GM18517 (cell line): ENCODE measurements around the gene KCTD7.
"Not testable (repeated sequence)": the region's sequence is repeated elsewhere in the genome, so short reads cannot be mapped to it uniquely, and the experiment has no call there.

Experiments
- ATAC-seq: cut with Tn5 transposase; IDR thresholded peaks from one replicate; pipeline ENCODE4 v1.9.1; 2021; ENCODE audit warnings: mild to moderate bottlenecking, moderate library complexity; ENCODE audit not compliant: unreplicated experiment

The KCTD7 gene

GRCh38 chr7:66653719-66654274 lies 25.1 kb downstream of the KCTD7 start:
- not testable (repeated sequence) for ATAC-seq

- peak; percentile 92 for ATAC-seq
These were observed 25.8 kb downstream of the KCTD7 start for GRCh38 chr7:66654275-66655112.

GRCh38 chr7:66655113-66655806 lies 26.6 kb downstream of the KCTD7 start:
- not testable (repeated sequence) for ATAC-seq

GRCh38 chr7:66655826-66656485 lies 27.3 kb downstream of the KCTD7 start:
- not testable (repeated sequence) for ATAC-seq

GRCh38 chr7:66657798-66658197 lies 29.1 kb downstream of the KCTD7 start:
- no peak for ATAC-seq

GRCh38 chr7:66662646-66663264 lies 34.1 kb downstream of the KCTD7 start:
- ATAC-seq, result no peak

GRCh38 chr7:66664590-66665293 lies 36.1 kb downstream of the KCTD7 start:
- no peak for ATAC-seq

GRCh38 chr7:66666313-66666952 lies 37.8 kb downstream of the KCTD7 start:
- no peak for ATAC-seq

GRCh38 chr7:66667023-66667728 lies 38.5 kb downstream of the KCTD7 start:
- no peak for ATAC-seq

- ATAC-seq, result no peak
These were observed 39.4 kb downstream of the KCTD7 start for GRCh38 chr7:66668112-66668511.

- no peak for ATAC-seq
These were observed 40.0 kb downstream of the KCTD7 start for GRCh38 chr7:66668677-66669076.

GRCh38 chr7:66669088-66669487 lies 40.4 kb downstream of the KCTD7 start:
- ATAC-seq, result no peak

GRCh38 chr7:66669496-66669895 lies 40.8 kb downstream of the KCTD7 start:
- no peak for ATAC-seq

GRCh38 chr7:66671034-66671433 lies 42.4 kb downstream of the KCTD7 start:
- ATAC-seq, result no peak

GRCh38 chr7:66671486-66671885 lies 42.8 kb downstream of the KCTD7 start:
- not testable (repeated sequence) for ATAC-seq

GRCh38 chr7:66672432-66673123 lies 43.9 kb downstream of the KCTD7 start:
- ATAC-seq, result not testable (repeated sequence)

- ATAC-seq, result not testable (repeated sequence)
These were observed 44.5 kb downstream of the KCTD7 start for GRCh38 chr7:66673124-66673640.

- ATAC-seq, result no peak
These were observed 51.1 kb downstream of the KCTD7 start for GRCh38 chr7:66679633-66680244.
